MM.1S (cell line): ENCODE data around the gene TMEM208.

Experiments
- DNase-seq: peaks from one replicate; pipeline ENCODE4 v3.0.0-alpha.2; 2015
- H2AFZ ChIP-seq: fragments of 300-600 bp; sonication (generic); 2 replicates; pipeline ENCODE4 v1.6.0; 2016; ENCODE audit warnings: antibody characterized with exemption, low read length
- H3F3A ChIP-seq: fragments of 300-600 bp; sonication (generic); 2 replicates; pipeline ENCODE4 v1.6.1; 2016; ENCODE audit warnings: mild to moderate bottlenecking, antibody characterized with exemption, low read length, moderate library complexity, mixed read lengths; ENCODE audit not compliant: insufficient read depth
- H3K27ac ChIP-seq: fragments of 300-600 bp; sonication (generic); 2 replicates; pipeline ENCODE4 v1.5.1; 2016; ENCODE audit warnings: mild to moderate bottlenecking, low read length
- H3K27me3 ChIP-seq: fragments of 300-600 bp; sonication (generic); replicated peaks from 2 replicates; pipeline ENCODE4 v1.6.0; 2016; ENCODE audit warnings: low read length; ENCODE audit not compliant: insufficient read depth
- H3K36me3 ChIP-seq: fragments of 300-600 bp; sonication (generic); replicated peaks from 2 replicates; pipeline ENCODE4 v1.6.1; 2016; ENCODE audit warnings: mild to moderate bottlenecking, low read length, mixed read lengths; ENCODE audit not compliant: insufficient read depth
- H3K4me1 ChIP-seq: fragments of 300-600 bp; sonication (generic); 2 replicates; pipeline ENCODE4 v1.6.1; 2016; ENCODE audit warnings: low read length, mixed read lengths
- H3K4me2 ChIP-seq: fragments of 300-600 bp; sonication (generic); 2 replicates; pipeline ENCODE4 v1.6.0; 2016; ENCODE audit warnings: low read depth, low read length
- H3K4me3 ChIP-seq: fragments of 300-600 bp; sonication (generic); 2 replicates; pipeline ENCODE4 v1.5.1; 2016; ENCODE audit warnings: low read length, mixed read lengths
- H3K79me2 ChIP-seq: fragments of 300-600 bp; sonication (generic); 2 replicates; pipeline ENCODE4 v1.6.1; 2016; ENCODE audit warnings: mixed run types, low read length, mixed read lengths
- H3K9ac ChIP-seq: fragments of 300-600 bp; sonication (generic); 2 replicates; pipeline ENCODE4 v1.6.1; 2016; ENCODE audit warnings: low read length, mixed read lengths
- H3K9me2 ChIP-seq: fragments of 300-600 bp; sonication (generic); replicated peaks from 2 replicates; pipeline ENCODE4 v1.6.1; 2016; ENCODE audit warnings: mild to moderate bottlenecking, low read length, mixed read lengths; ENCODE audit not compliant: insufficient read depth
- H3K9me3 ChIP-seq: fragments of 300-600 bp; sonication (generic); replicated peaks from 2 replicates; pipeline ENCODE4 v1.6.1; 2016; ENCODE audit warnings: mild to moderate bottlenecking, low read length, mixed read lengths; ENCODE audit not compliant: insufficient read depth
- H4K20me1 ChIP-seq: fragments of 300-600 bp; sonication (generic); 2 replicates; pipeline ENCODE4 v1.6.1; 2016; ENCODE audit warnings: mild to moderate bottlenecking, low read length, moderate library complexity, mixed read lengths; ENCODE audit not compliant: insufficient read depth
- CTCF ChIP-seq: fragments of 300-600 bp; sonication (generic); IDR thresholded peaks from 2 replicates; pipeline ENCODE4 v1.5.1; 2016; ENCODE audit warnings: antibody characterized with exemption, low read length, mixed read lengths
- EZH2 ChIP-seq: fragments of 300-600 bp; sonication (generic); optimal IDR thresholded peaks from 2 replicates; pipeline ENCODE3; 2017; ENCODE audit warnings: low read depth, mild to moderate bottlenecking, antibody characterized with exemption, low read length, mixed read lengths
- EZH2phosphoT487 ChIP-seq: fragments of 300-600 bp; sonication (generic); IDR thresholded peaks from 2 replicates; pipeline ENCODE4 v1.6.1; 2018; ENCODE audit warnings: antibody characterized with exemption, low read length

Gene TMEM208

GRCh38 chr16:67194260-67194659 is 32.7 kb upstream of the TMEM208 start:
- H3K9me2 ChIP-seq = no peaks in the 10 kb centered on the region
- H3K4me2 ChIP-seq = no peak overlapping the region
- H4K20me1 ChIP-seq = no peaks in the 10 kb centered on the region
- no peaks in the 10 kb centered on the region for H3K27me3 ChIP-seq
- H3K9me3 ChIP-seq = no peaks in the 10 kb centered on the region
- H3K27ac ChIP-seq = no peak overlapping the region
- peaks cover 48% of the 10 kb centered on the region for H3K79me2 ChIP-seq
- no peak for DNase-seq
- H3K36me3 ChIP-seq = peaks cover 16% of the 10 kb centered on the region; the same call in 1 of the 2 replicates
- H3K4me3 ChIP-seq = no peak overlapping the region
- H3K9ac ChIP-seq = no peak overlapping the region
- H3K4me1 ChIP-seq = peaks cover 9% of the 10 kb centered on the region; the same call in 1 of the 2 replicates
- H2AFZ ChIP-seq = no peak overlapping the region
- H3F3A ChIP-seq = no peaks in the 10 kb centered on the region
- TF ChIP-seq EZH2phosphoT487 (no peak), EZH2 (no peak), CTCF (no peak)

GRCh38 chr16:67195676-67196075 is 31.3 kb upstream of the TMEM208 start:
- H3K4me1 ChIP-seq = peaks cover 9% of the 10 kb centered on the region; the same call in 1 of the 2 replicates
- H3K36me3 ChIP-seq = peaks cover 16% of the 10 kb centered on the region; the same call in 1 of the 2 replicates
- H3K27ac ChIP-seq = no peak overlapping the region
- no peak overlapping the region for H3K9ac ChIP-seq
- no peaks in the 10 kb centered on the region for H4K20me1 ChIP-seq
- no peak for TF ChIP-seq EZH2phosphoT487
- no peak for TF ChIP-seq EZH2
- TF ChIP-seq CTCF = no peak
- H3K4me3 ChIP-seq = no peak overlapping the region
- no peak for DNase-seq
- no peaks in the 10 kb centered on the region for H3K9me2 ChIP-seq
- H3F3A ChIP-seq = no peaks in the 10 kb centered on the region
- no peaks in the 10 kb centered on the region for H3K9me3 ChIP-seq
- H2AFZ ChIP-seq = no peak overlapping the region
- H3K27me3 ChIP-seq = no peaks in the 10 kb centered on the region
- H3K4me2 ChIP-seq = no peak overlapping the region
- H3K79me2 ChIP-seq = peaks cover 48% of the 10 kb centered on the region

- TF ChIP-seq CTCF (no peak), EZH2phosphoT487 (no peak), EZH2 (no peak)
- H4K20me1 ChIP-seq = no peaks in the 10 kb centered on the region
- no peak overlapping the region for H3K27ac ChIP-seq
- H3F3A ChIP-seq = no peaks in the 10 kb centered on the region
- no peaks in the 10 kb centered on the region for H3K9me3 ChIP-seq
- H2AFZ ChIP-seq = no peak overlapping the region
- H3K4me2 ChIP-seq = no peak overlapping the region
- peaks cover 16% of the 10 kb centered on the region; the same call in 1 of the 2 replicates for H3K36me3 ChIP-seq
- H3K9me2 ChIP-seq = no peaks in the 10 kb centered on the region
- DNase-seq = no peak
- no peaks in the 10 kb centered on the region for H3K27me3 ChIP-seq
- H3K4me3 ChIP-seq = no peak overlapping the region
- peaks cover 9% of the 10 kb centered on the region; the same call in 1 of the 2 replicates for H3K4me1 ChIP-seq
- no peak overlapping the region for H3K9ac ChIP-seq
- H3K79me2 ChIP-seq = peaks cover 48% of the 10 kb centered on the region
These were observed 30.0 kb upstream of the TMEM208 start for GRCh38 chr16:67196881-67197280.
